Rectal smooth muscle tissue (tissue), 1 donor: Measurements from ENCODE around the gene HNRNPU.

ENCODE experiments used
- H3K27ac ChIP-seq: one replicate; pipeline ENCODE4 v1.7.0; 2013; ENCODE audit warnings: low read depth, low read length, inconsistent platforms
- H3K27me3 ChIP-seq: one replicate; pipeline ENCODE4 v1.7.0; 2013; ENCODE audit warnings: low read length; ENCODE audit not compliant: control insufficient read depth, insufficient read depth
- H3K36me3 ChIP-seq: one replicate; pipeline ENCODE4 v1.7.0; 2013; ENCODE audit warnings: low read length; ENCODE audit not compliant: control insufficient read depth, insufficient read depth
- H3K4me1 ChIP-seq: one replicate; pipeline ENCODE4 v1.7.0; 2013; ENCODE audit warnings: low read length; ENCODE audit not compliant: control insufficient read depth, insufficient read depth
- H3K4me3 ChIP-seq: one replicate; pipeline ENCODE4 v1.7.0; 2013; ENCODE audit warnings: low read length
- H3K9ac ChIP-seq: one replicate; pipeline ENCODE4 v1.7.0; 2013; ENCODE audit warnings: low read length

Gene HNRNPU

GRCh38 chr1:244860914-244861610 is 3.3 kb downstream of the HNRNPU start:
- peaks cover 38% of the 10 kb centered on the region for H3K36me3 ChIP-seq
- H3K27ac ChIP-seq: no peak overlapping the region
- peak overlapping the region; percentile 29 for H3K9ac ChIP-seq
- H3K4me3 ChIP-seq: peak overlapping the region; percentile 89
- H3K4me1 ChIP-seq: peaks cover 22% of the 10 kb centered on the region
- H3K27me3 ChIP-seq: no peaks in the 10 kb centered on the region

- no peaks in the 10 kb centered on the region for H3K27me3 ChIP-seq
- H3K4me3 ChIP-seq: no peak overlapping the region
- peaks cover 47% of the 10 kb centered on the region for H3K36me3 ChIP-seq
- no peak overlapping the region for H3K27ac ChIP-seq
- peaks cover 22% of the 10 kb centered on the region for H3K4me1 ChIP-seq
- H3K9ac ChIP-seq: no peak overlapping the region
Observed at GRCh38 chr1:244860078-244860477, 4.3 kb downstream of the HNRNPU start.

- Histone ChIP-seq H3K27ac (no peak overlapping the region), H3K4me3 (no peak overlapping the region), H3K9ac (no peak overlapping the region), H3K36me3 (peaks cover 50% of the 10 kb centered on the region), H3K4me1 (peaks cover 23% of the 10 kb centered on the region), H3K27me3 (no peaks in the 10 kb centered on the region)
Observed at GRCh38 chr1:244858357-244858756, 6.0 kb downstream of the HNRNPU start.

- Histone ChIP-seq H3K27me3 (no peaks in the 10 kb centered on the region), H3K36me3 (peaks cover 52% of the 10 kb centered on the region), H3K4me1 (peaks cover 23% of the 10 kb centered on the region), H3K27ac (no peak overlapping the region), H3K4me3 (no peak overlapping the region), H3K9ac (no peak overlapping the region)
Observed at GRCh38 chr1:244857761-244858160, 6.6 kb downstream of the HNRNPU start.

GRCh38 chr1:244854865-244855578 is 9.3 kb downstream of the HNRNPU start:
- H3K27ac ChIP-seq: no peak overlapping the region
- no peak overlapping the region for H3K4me3 ChIP-seq
- H3K9ac ChIP-seq: no peak overlapping the region
- peaks cover 9% of the 10 kb centered on the region for H3K4me1 ChIP-seq
- peaks cover 52% of the 10 kb centered on the region for H3K36me3 ChIP-seq
- H3K27me3 ChIP-seq: no peaks in the 10 kb centered on the region

- Histone ChIP-seq H3K4me3 (no peak overlapping the region), H3K36me3 (peaks cover 46% of the 10 kb centered on the region), H3K9ac (no peak overlapping the region), H3K4me1 (peaks cover 6% of the 10 kb centered on the region), H3K27me3 (no peaks in the 10 kb centered on the region), H3K27ac (no peak overlapping the region)
Observed at GRCh38 chr1:244854166-244854565, 10.2 kb downstream of the HNRNPU start.

- H3K9ac ChIP-seq: no peak overlapping the region
- H3K36me3 ChIP-seq: peaks cover 37% of the 10 kb centered on the region
- H3K27me3 ChIP-seq: no peaks in the 10 kb centered on the region
- H3K27ac ChIP-seq: no peak overlapping the region
- no peak overlapping the region for H3K4me3 ChIP-seq
- H3K4me1 ChIP-seq: peaks cover 4% of the 10 kb centered on the region
Observed at GRCh38 chr1:244852694-244853093, 11.6 kb downstream of the HNRNPU start.

GRCh38 chr1:244851546-244852231 is 12.7 kb downstream of the HNRNPU start:
- no peak overlapping the region for H3K9ac ChIP-seq
- H3K4me3 ChIP-seq: no peak overlapping the region
- peaks cover 4% of the 10 kb centered on the region for H3K4me1 ChIP-seq
- peaks cover 27% of the 10 kb centered on the region for H3K36me3 ChIP-seq
- no peak overlapping the region for H3K27ac ChIP-seq
- no peaks in the 10 kb centered on the region for H3K27me3 ChIP-seq

- no peak overlapping the region for H3K27ac ChIP-seq
- H3K4me1 ChIP-seq: peaks cover 4% of the 10 kb centered on the region
- no peak overlapping the region for H3K4me3 ChIP-seq
- peaks cover 26% of the 10 kb centered on the region for H3K36me3 ChIP-seq
- H3K9ac ChIP-seq: no peak overlapping the region
- no peaks in the 10 kb centered on the region for H3K27me3 ChIP-seq
Observed at GRCh38 chr1:244850896-244851295, 13.4 kb downstream of the HNRNPU start.

GRCh38 chr1:244850099-244850852 is 14.1 kb downstream of the HNRNPU start:
- Histone ChIP-seq H3K36me3 (peaks cover 24% of the 10 kb centered on the region), H3K4me3 (no peak overlapping the region), H3K9ac (no peak overlapping the region), H3K4me1 (peaks cover 3% of the 10 kb centered on the region), H3K27ac (no peak overlapping the region), H3K27me3 (no peaks in the 10 kb centered on the region)

- no peak overlapping the region for H3K4me3 ChIP-seq
- H3K9ac ChIP-seq: no peak overlapping the region
- H3K4me1 ChIP-seq: no peaks in the 10 kb centered on the region
- peaks cover 20% of the 10 kb centered on the region for H3K36me3 ChIP-seq
- H3K27ac ChIP-seq: no peak overlapping the region
- H3K27me3 ChIP-seq: no peaks in the 10 kb centered on the region
Observed at GRCh38 chr1:244849189-244849866, 15.0 kb downstream of the HNRNPU start.
